HCT116 (cell line): ENCODE results near the gene TSPAN7. TPM values are rescaled to one million over a fixed set of nuclear protein-coding genes. Genes with fewer than 3 reads are reported as not detected.

ENCODE experiments used
- ATAC-seq: fragments of 200-7000 bp; cut with Tn5 transposase; 2 replicates; pipeline ENCODE4 v1.9.1; 2020; ENCODE audit warnings: mild to moderate bottlenecking, moderate library complexity
- BruUV-seq: library from RNA; stranded (reverse); fragments of 400-500 nt; replicated peaks from 2 replicates; lab custom pipeline; 2021; lab: Mats Ljungman, UMichigan
- CTCF ChIA-PET: fragments of 300-600 bp; sonication (Branson Sonifier 250); formaldehyde crosslinking; loops from one replicate; lab custom pipeline; 2021; ENCODE audit warnings: antibody characterized with exemption; lab: Charles Lee
- POLR2A ChIA-PET: fragments of 300-600, 350-600 bp; sonication (Branson Sonifier 250); formaldehyde crosslinking; loops from one replicate; lab custom pipeline; 2021; ENCODE audit warnings: antibody characterized with exemption; lab: Charles Lee
- RAD21 ChIA-PET, 2 experiments: fragments of 300-600 bp; sonication (Branson Sonifier 250); formaldehyde crosslinking; loops; one replicate each; lab custom pipeline; 2023; ENCODE audit warnings: low total read pairs in 2 of 2; ENCODE audit not compliant: uncharacterized antibody in 2 of 2, unreplicated experiment in 2 of 2, low non-redundant PET in 1 of 2; lab: Charles Lee
- DNase-seq: peaks from one replicate; pipeline ENCODE4 v3.0.0-alpha.2; 2010; ENCODE audit warnings: low read depth, low spot score
- H2AFZ ChIP-seq: fragments of 200-600 bp; shearing (Covaris generic), sonication (generic); 2 replicates; pipeline ENCODE4 v1.6.1; 2017; ENCODE audit warnings: low read depth, mixed run types, mixed read lengths, antibody characterized with exemption, low read length; ENCODE audit not compliant: poor library complexity, severe bottlenecking
- H3K27ac ChIP-seq: 2 replicates; pipeline ENCODE4 v1.5.1; 2012; ENCODE audit warnings: low read depth, low read length
- H3K27me3 ChIP-seq: fragments of 200-600 bp; sonication (generic); 2 replicates; pipeline ENCODE4 v1.6.1; 2016; ENCODE audit warnings: mixed run types, low read length, mixed read lengths; ENCODE audit not compliant: insufficient read depth
- H3K36me3 ChIP-seq, 2 experiments: fragments of 200-500 bp in 1 of 2; fragments of 200-600 bp in 1 of 2; sonication (Bioruptor generic) in 1 of 2; sonication (generic) in 1 of 2; 2 replicates each; pipeline versions ENCODE4 v1.5.1 to v1.6.1; 2014 to 2016; ENCODE audit warnings: low read length in 2 of 2, inconsistent platforms in 1 of 2, mixed read lengths in 1 of 2, mixed run types in 1 of 2; ENCODE audit not compliant: insufficient read depth in 2 of 2, control insufficient read depth in 1 of 2
- H3K4me1 ChIP-seq, 2 experiments: fragments of 200-600 bp in 1 of 2; sonication (generic) in 1 of 2; 2 replicates each; pipeline versions ENCODE4 v1.5.1 to v1.6.1; 2012 to 2017; ENCODE audit warnings: low read length in 2 of 2, inconsistent platforms in 1 of 2, mild to moderate bottlenecking in 1 of 2, mixed read lengths in 1 of 2, mixed run types in 1 of 2, moderate library complexity in 1 of 2; ENCODE audit not compliant: insufficient read depth in 2 of 2, control insufficient read depth in 1 of 2
- H3K4me2 ChIP-seq: fragments of 200-600 bp; sonication (generic); 2 replicates; pipeline ENCODE4 v1.6.1; 2017; ENCODE audit warnings: mixed run types, low read length, mixed read lengths
- H3K4me3 ChIP-seq, 2 experiments: fragments of 200-600 bp in 1 of 2; sonication (generic) in 1 of 2; replicated peaks in 1 of 2; 2 replicates each; pipeline ENCODE4 v1.5.1; 2011 to 2016; ENCODE audit warnings: low read length in 2 of 2, control low read depth in 1 of 2, low read depth in 1 of 2, mild to moderate bottlenecking in 1 of 2, mixed read lengths in 1 of 2, mixed run types in 1 of 2
- H3K79me2 ChIP-seq: fragments of 200-600 bp; sonication (generic); 2 replicates; pipeline ENCODE4 v1.6.1; 2017; ENCODE audit warnings: mild to moderate bottlenecking, mixed run types, low read length, moderate library complexity, mixed read lengths; ENCODE audit not compliant: insufficient read depth
- H3K9ac ChIP-seq: fragments of 200-600 bp; sonication (generic); 2 replicates; pipeline ENCODE4 v1.6.1; 2016; ENCODE audit warnings: low read length, mixed read lengths
- H3K9me2 ChIP-seq: fragments of 200-600 bp; sonication (generic), shearing (Covaris generic); 2 replicates; pipeline ENCODE4 v1.6.1; 2017; ENCODE audit warnings: mixed run types, mild to moderate bottlenecking, moderate library complexity; ENCODE audit not compliant: insufficient read depth
- H3K9me3 ChIP-seq, 2 experiments: fragments of 200-500 bp in 1 of 2; fragments of 200-600 bp in 1 of 2; sonication (Bioruptor generic) in 1 of 2; sonication (generic) in 1 of 2; 2 replicates each; pipeline ENCODE4 v1.6.1; 2014 to 2017; ENCODE audit warnings: low read length in 2 of 2, mixed read lengths in 2 of 2, inconsistent platforms in 1 of 2, low read depth in 1 of 2, mild to moderate bottlenecking in 1 of 2, mixed run types in 1 of 2, moderate library complexity in 1 of 2; ENCODE audit not compliant: control insufficient read depth in 1 of 2, insufficient read depth in 1 of 2
- H4K20me1 ChIP-seq: fragments of 200-600 bp; sonication (generic), shearing (Covaris generic); 2 replicates; pipeline ENCODE4 v1.6.1; 2017; ENCODE audit warnings: mixed run types, mild to moderate bottlenecking, moderate library complexity; ENCODE audit not compliant: insufficient read depth
- ATF3 ChIP-seq: IDR thresholded peaks from 2 replicates; pipeline ENCODE4 v1.6.1; 2012
- CBX3 ChIP-seq: IDR thresholded peaks from 2 replicates; pipeline ENCODE4 v1.6.1; 2012; ENCODE audit warnings: low read depth
- CEBPB ChIP-seq: IDR thresholded peaks from 2 replicates; pipeline ENCODE4 v1.6.1; 2012; ENCODE audit warnings: low read depth
- EGR1 ChIP-seq: IDR thresholded peaks from 2 replicates; pipeline ENCODE4 v1.6.1; 2012; ENCODE audit warnings: low read depth
- ELF1 ChIP-seq: IDR thresholded peaks from 2 replicates; pipeline ENCODE4 v1.6.1; 2012; ENCODE audit warnings: low read depth, borderline replicate concordance
- EZH2 ChIP-seq: fragments of 200-600 bp; sonication (generic); IDR thresholded peaks from 2 replicates; pipeline ENCODE4 v1.6.1; 2017; ENCODE audit warnings: antibody characterized with exemption, mixed run types
- EZH2phosphoT487 ChIP-seq: fragments of 200-600 bp; IDR thresholded peaks from 2 replicates; pipeline ENCODE4 v1.6.1; 2018; ENCODE audit warnings: antibody characterized with exemption, borderline replicate concordance
- FOSL1 ChIP-seq: IDR thresholded peaks from 2 replicates; pipeline ENCODE4 v1.6.1; 2012; ENCODE audit warnings: low read depth
- POLR2A ChIP-seq: IDR thresholded peaks from 2 replicates; pipeline ENCODE4 v1.7.0; 2011; ENCODE audit warnings: borderline replicate concordance; ENCODE audit not compliant: insufficient read depth, insufficient read length; ENCODE audit errors: extremely low read depth
- POLR2AphosphoS5 ChIP-seq: IDR thresholded peaks from 2 replicates; pipeline ENCODE4 v1.6.1; 2011; ENCODE audit warnings: mild to moderate bottlenecking, low read depth, low read length, moderate library complexity
- RAD21 ChIP-seq: IDR thresholded peaks from 2 replicates; pipeline ENCODE4 v1.6.1; 2012; ENCODE audit warnings: low read depth, mild to moderate bottlenecking
- SIN3A ChIP-seq: IDR thresholded peaks from 2 replicates; pipeline ENCODE4 v1.6.1; 2012; ENCODE audit warnings: low read depth
- SP1 ChIP-seq: IDR thresholded peaks from 2 replicates; pipeline ENCODE4 v1.6.1; 2012; ENCODE audit warnings: low read depth
- SRF ChIP-seq: IDR thresholded peaks from 2 replicates; pipeline ENCODE4 v1.6.1; 2012; ENCODE audit warnings: low read depth
- YY1 ChIP-seq: IDR thresholded peaks from 2 replicates; pipeline ENCODE4 v1.6.1; 2011; ENCODE audit warnings: low read length, low read depth, moderate library complexity, mild to moderate bottlenecking; ENCODE audit not compliant: insufficient replicate concordance; ENCODE audit errors: extremely low read depth
- ZFX ChIP-seq: fragments of 450-650 bp; IDR thresholded peaks from 2 replicates; pipeline ENCODE4 v1.6.1; 2017
- ZNF274 ChIP-seq: fragments of 200-500 bp; sonication (Bioruptor generic); IDR thresholded peaks from 2 replicates; pipeline ENCODE4 v1.6.1; 2014; ENCODE audit warnings: mild to moderate bottlenecking, low read depth, low read length, inconsistent platforms
- intact Hi-C: fragments of 100-400 bp; cut with micrococcal nuclease; formaldehyde crosslinking; loops from 2 replicates; pipeline ENCODE4 v1.10.0; 2022
- total RNA-seq: library from RNA; stranded (reverse); gene quantifications from one replicate; pipeline ENCODE4 v1.2.1, GENCODE V29; 2021; ENCODE audit not compliant: unreplicated experiment
- TF ChIP-seq, protein P1 (sequence below): IDR thresholded peaks from 2 replicates; pipeline ENCODE4 v1.6.1; 2012
- TF ChIP-seq, protein P2 (sequence below): IDR thresholded peaks from 2 replicates; pipeline ENCODE4 v1.6.1; 2012; ENCODE audit warnings: low read depth

The TSPAN7 gene
- total RNA-seq, 1 experiment from 2014 or later = 2.9 TPM

- RAD21 ChIA-PET = no interaction called here
- no peak overlapping the region for H3K27ac ChIP-seq
- no peak for TF ChIP-seq CEBPB
- no peak for TF ChIP-seq SRF
- TF ChIP-seq SP1 = no peak
- no peak for TF ChIP-seq ZNF274
- no peak for TF ChIP-seq SIN3A
- no peak for TF ChIP-seq FOSL1
- TF ChIP-seq, protein P1, sequence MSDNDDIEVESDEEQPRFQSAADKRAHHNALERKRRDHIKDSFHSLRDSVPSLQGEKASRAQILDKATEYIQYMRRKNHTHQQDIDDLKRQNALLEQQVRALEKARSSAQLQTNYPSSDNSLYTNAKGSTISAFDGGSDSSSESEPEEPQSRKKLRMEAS = no peak
- TF ChIP-seq ZFX = no peak
- no peak for TF ChIP-seq EGR1
- no peak for TF ChIP-seq POLR2A
- TF ChIP-seq EZH2phosphoT487 = no peak
- TF ChIP-seq CBX3 = no peak
- TF ChIP-seq RAD21 = no peak
- TF ChIP-seq ATF3 = no peak
- TF ChIP-seq YY1 = no peak
- no peak for TF ChIP-seq POLR2AphosphoS5
- TF ChIP-seq, protein P2, sequence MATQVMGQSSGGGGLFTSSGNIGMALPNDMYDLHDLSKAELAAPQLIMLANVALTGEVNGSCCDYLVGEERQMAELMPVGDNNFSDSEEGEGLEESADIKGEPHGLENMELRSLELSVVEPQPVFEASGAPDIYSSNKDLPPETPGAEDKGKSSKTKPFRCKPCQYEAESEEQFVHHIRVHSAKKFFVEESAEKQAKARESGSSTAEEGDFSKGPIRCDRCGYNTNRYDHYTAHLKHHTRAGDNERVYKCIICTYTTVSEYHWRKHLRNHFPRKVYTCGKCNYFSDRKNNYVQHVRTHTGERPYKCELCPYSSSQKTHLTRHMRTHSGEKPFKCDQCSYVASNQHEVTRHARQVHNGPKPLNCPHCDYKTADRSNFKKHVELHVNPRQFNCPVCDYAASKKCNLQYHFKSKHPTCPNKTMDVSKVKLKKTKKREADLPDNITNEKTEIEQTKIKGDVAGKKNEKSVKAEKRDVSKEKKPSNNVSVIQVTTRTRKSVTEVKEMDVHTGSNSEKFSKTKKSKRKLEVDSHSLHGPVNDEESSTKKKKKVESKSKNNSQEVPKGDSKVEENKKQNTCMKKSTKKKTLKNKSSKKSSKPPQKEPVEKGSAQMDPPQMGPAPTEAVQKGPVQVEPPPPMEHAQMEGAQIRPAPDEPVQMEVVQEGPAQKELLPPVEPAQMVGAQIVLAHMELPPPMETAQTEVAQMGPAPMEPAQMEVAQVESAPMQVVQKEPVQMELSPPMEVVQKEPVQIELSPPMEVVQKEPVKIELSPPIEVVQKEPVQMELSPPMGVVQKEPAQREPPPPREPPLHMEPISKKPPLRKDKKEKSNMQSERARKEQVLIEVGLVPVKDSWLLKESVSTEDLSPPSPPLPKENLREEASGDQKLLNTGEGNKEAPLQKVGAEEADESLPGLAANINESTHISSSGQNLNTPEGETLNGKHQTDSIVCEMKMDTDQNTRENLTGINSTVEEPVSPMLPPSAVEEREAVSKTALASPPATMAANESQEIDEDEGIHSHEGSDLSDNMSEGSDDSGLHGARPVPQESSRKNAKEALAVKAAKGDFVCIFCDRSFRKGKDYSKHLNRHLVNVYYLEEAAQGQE = no peak
- no peak for TF ChIP-seq EZH2
- TF ChIP-seq ELF1 = no peak
- TF ChIP-seq, all 23 proteins: peak for 0
- H3K9me3 ChIP-seq = no peaks in the 10 kb centered on the region
- ChIA-PET CTCF (no interaction called here), POLR2A (no interaction called here)
- H3K27me3 ChIP-seq = no peaks in the 10 kb centered on the region
- H3K36me3 ChIP-seq = no peaks in the 10 kb centered on the region
- no peaks in the 10 kb centered on the region for H3K9me2 ChIP-seq
- no peak overlapping the region for H2AFZ ChIP-seq
- H3K4me2 ChIP-seq = no peak overlapping the region
- no TSS peak for BruUV-seq
- no peak for DNase-seq
- no peak for ATAC-seq
- no peak overlapping the region for H3K4me3 ChIP-seq
- intact Hi-C loops = no loop called here
- H4K20me1 ChIP-seq = no peaks in the 10 kb centered on the region
- no peaks in the 10 kb centered on the region for H3K79me2 ChIP-seq
- no peak overlapping the region for H3K9ac ChIP-seq
- H3K4me1 ChIP-seq = no peaks in the 10 kb centered on the region
Observed at GRCh38 chrX:38726612-38727011, 165.3 kb downstream of the TSPAN7 start.
